Fibroblast of the aortic adventitia (primary cell): ENCODE data around the gene ROR1. TPM values are rescaled to one million over a fixed set of nuclear protein-coding genes. Genes with fewer than 3 reads are reported as not detected.

Source experiments
- DNase-seq: peaks from one replicate; pipeline ENCODE4 v3.0.0-alpha.2; 2010; ENCODE audit warnings: low read depth
- H3K4me3 ChIP-seq: 2 replicates; pipeline ENCODE4 v1.5.1; 2011; ENCODE audit warnings: low read depth, mild to moderate bottlenecking, control low read depth, low read length, moderate library complexity
- total RNA-seq: library from RNA; depleted of rRNA; stranded (reverse); fragments of >200 nt; gene quantifications from 2 replicates; pipeline ENCODE4 v1.2.3, GENCODE V29; 2012; ENCODE audit warnings: low replicate concordance
- TF ChIP-seq, protein P1 (sequence below): IDR thresholded peaks from 2 replicates; pipeline ENCODE4 v1.5.1; 2011; ENCODE audit warnings: mild to moderate bottlenecking, low read length, control low read depth, inconsistent platforms; ENCODE audit not compliant: insufficient read depth

Gene ROR1
- total RNA-seq, 1 donor = 18.8 TPM

DNA sequence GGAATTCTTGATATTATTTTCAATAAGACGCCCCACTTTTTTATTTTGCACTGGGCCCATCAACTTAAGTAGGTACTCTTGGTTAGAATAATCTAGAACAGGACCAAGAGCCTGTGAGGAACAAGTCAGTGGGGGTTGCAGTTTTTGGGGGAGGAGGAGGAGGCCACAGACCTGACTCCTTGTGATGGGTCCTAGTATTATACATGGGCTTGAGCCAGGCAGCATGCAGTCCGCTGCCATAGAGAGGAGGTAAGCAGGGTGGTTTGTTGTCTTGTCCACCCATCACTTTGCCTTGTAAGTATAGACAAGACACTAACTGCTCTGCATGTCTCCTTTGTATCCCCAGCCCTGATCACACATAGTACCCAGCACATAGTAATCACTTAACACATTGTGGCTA, 24.5 kb downstream of the ROR1 start:
- TF ChIP-seq, protein P1, sequence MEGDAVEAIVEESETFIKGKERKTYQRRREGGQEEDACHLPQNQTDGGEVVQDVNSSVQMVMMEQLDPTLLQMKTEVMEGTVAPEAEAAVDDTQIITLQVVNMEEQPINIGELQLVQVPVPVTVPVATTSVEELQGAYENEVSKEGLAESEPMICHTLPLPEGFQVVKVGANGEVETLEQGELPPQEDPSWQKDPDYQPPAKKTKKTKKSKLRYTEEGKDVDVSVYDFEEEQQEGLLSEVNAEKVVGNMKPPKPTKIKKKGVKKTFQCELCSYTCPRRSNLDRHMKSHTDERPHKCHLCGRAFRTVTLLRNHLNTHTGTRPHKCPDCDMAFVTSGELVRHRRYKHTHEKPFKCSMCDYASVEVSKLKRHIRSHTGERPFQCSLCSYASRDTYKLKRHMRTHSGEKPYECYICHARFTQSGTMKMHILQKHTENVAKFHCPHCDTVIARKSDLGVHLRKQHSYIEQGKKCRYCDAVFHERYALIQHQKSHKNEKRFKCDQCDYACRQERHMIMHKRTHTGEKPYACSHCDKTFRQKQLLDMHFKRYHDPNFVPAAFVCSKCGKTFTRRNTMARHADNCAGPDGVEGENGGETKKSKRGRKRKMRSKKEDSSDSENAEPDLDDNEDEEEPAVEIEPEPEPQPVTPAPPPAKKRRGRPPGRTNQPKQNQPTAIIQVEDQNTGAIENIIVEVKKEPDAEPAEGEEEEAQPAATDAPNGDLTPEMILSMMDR = no peak
- H3K4me3 ChIP-seq = no peak overlapping the region
- no peak for DNase-seq

DNA sequence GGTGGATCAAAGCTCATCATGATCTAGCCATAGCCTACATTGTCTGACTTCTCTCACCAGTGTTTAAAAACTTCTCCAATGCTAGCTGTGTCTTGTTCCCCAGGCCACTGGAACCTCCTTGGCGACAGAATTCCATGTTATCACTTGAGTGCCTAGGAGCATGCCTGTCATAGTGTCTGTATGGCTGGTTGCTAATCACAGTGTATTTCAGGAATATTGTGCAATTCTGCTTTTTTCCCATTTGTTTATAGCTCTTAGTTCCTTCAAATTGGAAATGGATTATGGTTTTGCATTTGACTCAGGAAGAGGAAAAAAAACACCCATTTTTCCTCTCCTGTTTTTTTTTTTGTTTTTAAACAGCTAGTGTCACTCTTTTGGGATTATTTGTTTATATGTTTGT, 25.5 kb downstream of the ROR1 start:
- no peak overlapping the region for H3K4me3 ChIP-seq
- peak; percentile 35 for DNase-seq

DNA sequence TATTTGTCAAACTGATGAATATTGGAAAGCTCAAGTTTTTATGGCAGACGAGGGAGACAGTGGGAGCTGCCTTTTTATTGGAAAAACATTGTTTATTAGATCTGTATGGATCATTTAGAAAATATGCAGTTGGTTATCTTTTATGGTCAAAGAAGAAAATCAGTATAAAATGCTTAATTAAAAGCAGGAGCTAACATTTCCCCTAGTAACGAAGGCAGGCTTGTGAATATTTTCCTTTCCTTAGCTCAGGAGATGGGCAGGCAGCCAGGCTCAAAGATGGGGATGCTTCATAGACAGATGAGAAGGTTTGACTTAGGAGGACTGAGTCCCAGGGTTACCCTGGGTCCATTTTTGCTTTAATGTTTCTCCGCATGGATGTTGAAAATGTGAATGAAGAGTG, 26.0 kb downstream of the ROR1 start:
- DNase-seq = peak; percentile 47
- no peak overlapping the region for H3K4me3 ChIP-seq
- TF ChIP-seq, protein P1 = no peak

More for the DNA sequence above, 25.5 kb downstream of the ROR1 start:
- TF ChIP-seq, protein P1 = no peak

DNA sequence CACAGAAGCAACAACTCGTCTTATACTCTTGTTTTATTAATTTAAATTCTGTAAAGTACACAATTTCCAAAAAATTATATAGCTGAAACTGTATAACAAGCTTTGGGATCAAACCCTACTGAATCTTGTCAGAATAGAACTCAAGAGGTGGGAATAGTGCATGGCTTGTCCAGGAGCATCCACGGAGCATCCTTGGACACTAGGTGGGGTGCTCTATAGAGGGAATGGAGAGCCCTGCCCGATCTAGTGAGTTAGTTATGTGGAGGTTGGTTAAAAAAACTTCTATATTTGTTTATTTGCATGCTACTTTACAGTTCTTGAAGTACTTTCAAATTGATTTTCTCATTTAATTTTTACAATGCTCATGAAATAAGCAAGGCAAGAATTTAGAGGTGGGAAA, 28.3 kb downstream of the ROR1 start:
- H3K4me3 ChIP-seq = no peak overlapping the region
- TF ChIP-seq, protein P1 = no peak
- no peak for DNase-seq

DNA sequence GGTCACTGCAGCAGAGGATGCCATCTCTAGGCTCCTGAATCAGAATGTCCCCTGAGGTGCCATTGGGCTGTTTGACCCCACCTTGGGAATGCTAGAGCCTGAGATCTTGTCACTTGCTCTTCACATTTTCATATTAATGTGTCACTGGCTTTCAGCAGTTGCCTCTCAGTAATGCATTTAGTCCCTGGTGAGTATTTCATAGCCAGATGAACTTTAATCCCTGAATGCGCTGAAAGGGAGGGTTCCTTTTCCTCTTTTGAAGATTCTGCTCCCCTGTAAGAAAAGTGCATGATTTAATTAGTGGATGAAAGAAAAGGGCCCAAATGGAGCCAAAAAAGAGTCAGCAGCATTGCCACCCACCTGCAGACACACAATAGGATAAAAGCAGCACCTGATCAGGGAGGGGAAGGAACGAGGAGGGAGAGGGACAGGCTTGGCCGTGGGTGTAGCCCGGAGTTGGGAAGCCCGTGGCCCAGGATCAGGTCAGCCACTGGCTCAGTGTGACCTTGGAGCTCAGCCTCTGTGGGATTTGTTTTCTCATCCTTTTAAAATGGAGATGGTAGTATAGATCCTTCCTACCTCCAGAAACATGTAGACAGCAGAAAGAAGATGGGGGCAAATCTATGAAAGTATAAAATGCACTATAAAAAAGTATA, 31.1 kb downstream of the ROR1 start:
- DNase-seq = no peak
- TF ChIP-seq, protein P1 = no peak
- H3K4me3 ChIP-seq = no peak overlapping the region

DNA sequence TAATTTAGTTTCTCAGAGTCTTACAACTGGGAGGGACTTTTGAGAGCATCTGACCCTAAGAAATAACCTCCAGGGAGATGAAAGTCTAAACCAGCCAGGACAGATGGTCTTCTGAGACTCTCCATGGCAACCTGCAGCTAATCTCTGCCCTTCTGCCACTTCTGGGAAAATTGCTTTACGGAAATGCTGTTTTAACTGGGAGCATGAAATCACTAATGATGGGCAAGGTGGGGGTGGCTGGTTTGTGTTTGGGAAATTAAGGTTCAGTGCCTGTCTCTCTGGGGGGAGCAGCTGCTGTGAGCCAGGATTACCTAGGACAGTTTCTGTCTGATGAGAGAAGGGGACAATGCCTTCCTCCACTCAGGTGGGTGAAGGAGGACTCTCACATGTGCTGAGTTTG, 33.2 kb downstream of the ROR1 start:
- no peak for DNase-seq
- TF ChIP-seq, protein P1 = no peak
- H3K4me3 ChIP-seq = no peak overlapping the region

DNA sequence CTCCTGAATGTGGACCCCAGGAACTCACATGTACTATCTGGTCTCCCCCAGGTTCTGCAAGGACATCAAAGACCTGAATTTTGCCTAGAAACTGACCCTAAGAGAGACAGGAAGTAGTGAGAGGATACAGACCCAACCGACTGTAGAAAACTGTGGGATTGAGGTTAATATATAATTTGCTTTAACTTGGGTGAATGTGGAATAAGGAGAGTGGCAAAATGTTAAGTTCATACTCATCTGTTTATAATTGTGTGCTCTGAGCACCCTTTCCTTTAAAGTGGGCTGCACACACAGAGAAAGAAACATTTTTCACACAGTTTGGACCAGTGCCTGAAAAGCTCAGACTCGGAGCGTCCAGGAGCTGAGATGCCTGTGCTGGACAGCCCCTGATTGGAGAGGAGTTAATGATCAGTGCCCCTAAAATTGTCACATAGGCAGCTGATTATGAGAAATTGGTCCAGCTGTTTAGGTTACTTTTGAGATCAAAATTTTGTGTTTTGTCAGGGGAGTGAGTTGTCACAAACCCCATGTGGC, 37.2 kb downstream of the ROR1 start:
- TF ChIP-seq, protein P1 = no peak
- no peak overlapping the region for H3K4me3 ChIP-seq
- DNase-seq = no peak
